GM21619 (cell line): ENCODE measurements around the gene CARS1.

Source experiments
- ATAC-seq: cut with Tn5 transposase; IDR thresholded peaks from one replicate; pipeline ENCODE4 v1.9.1; 2021; ENCODE audit not compliant: unreplicated experiment

Gene CARS1

GRCh38 chr11:2963112-2963754 is 94.0 kb downstream of the CARS1 start:
- ATAC-seq: no peak

- ATAC-seq: no peak
Measured at GRCh38 chr11:2961080-2961479, 96.1 kb downstream of the CARS1 start.

- ATAC-seq: no peak
Measured at GRCh38 chr11:2960139-2960538, 97.1 kb downstream of the CARS1 start.

- ATAC-seq: no peak
Measured at GRCh38 chr11:2958251-2958650, 99.0 kb downstream of the CARS1 start.

GRCh38 chr11:2955906-2956476 is 101.2 kb downstream of the CARS1 start:
- ATAC-seq: no peak

- no peak for ATAC-seq
Measured at GRCh38 chr11:2954263-2954662, 103.0 kb downstream of the CARS1 start.

- no peak for ATAC-seq
Measured at GRCh38 chr11:2952290-2952689, 104.9 kb downstream of the CARS1 start.

- ATAC-seq: no peak
Measured at GRCh38 chr11:2951231-2952110, 105.8 kb downstream of the CARS1 start.
